ENCODE measurements around the gene TDRD9. TPM values are rescaled to one million over a fixed set of nuclear protein-coding genes. Genes with fewer than 3 reads are reported as not detected.
"Not testable (repeated sequence)": the region's sequence is repeated elsewhere in the genome, so short reads cannot be mapped to it uniquely, and the experiment has no call there.

Gene TDRD9
- total RNA-seq, 1 donor from 2014 or later: not detected

DNA sequence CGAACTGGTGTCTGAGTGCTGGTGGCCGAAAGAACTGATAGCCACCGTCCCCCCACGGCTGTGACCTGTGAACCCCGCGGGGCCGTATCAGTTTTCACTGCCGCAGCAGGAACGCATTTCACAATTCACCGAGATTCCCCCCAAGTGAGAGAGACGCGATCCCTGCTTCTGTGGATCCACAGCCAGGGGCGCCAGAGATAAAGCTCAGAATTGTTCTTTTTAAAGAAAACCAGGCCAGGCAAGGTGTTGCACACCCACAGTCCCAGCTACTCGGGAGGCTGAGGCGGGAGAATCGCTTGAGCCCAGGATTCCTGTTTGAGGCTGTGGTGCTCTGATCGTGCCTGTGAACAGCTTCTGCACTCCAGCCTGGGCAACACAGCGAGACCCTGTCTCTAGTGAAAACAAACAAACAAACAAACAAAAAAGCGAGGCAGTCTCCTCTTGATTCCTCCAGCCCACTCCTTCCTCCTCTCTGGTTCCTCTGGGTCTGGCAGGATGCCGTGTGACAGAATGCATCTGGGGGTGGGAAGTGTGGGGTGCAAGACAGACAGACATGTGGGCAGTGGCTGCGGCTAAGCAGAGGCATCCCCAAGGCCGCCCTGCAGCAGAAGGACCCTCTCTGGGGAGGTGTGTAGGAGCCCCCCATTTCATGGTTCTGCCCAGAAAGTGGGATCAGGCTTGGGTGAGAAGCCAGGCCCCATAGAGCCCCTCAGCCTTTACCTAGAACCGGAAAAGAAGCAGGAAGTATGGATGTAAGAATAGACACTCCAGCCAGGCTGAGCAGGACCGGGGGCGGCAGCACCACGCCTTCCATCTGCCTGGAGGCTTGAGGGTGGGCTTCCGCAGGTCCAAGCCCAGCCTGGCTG is 41.7 kb upstream of the TDRD9 start:
- H3K27ac Mint-ChIP-seq: peak overlapping the region; percentile 39
- no peak overlapping the region for H3K4me3 Mint-ChIP-seq (ENCODE audit: low read depth)
- DNase-seq (ENCODE audit: low spot score, unreplicated experiment): no peak

DNA sequence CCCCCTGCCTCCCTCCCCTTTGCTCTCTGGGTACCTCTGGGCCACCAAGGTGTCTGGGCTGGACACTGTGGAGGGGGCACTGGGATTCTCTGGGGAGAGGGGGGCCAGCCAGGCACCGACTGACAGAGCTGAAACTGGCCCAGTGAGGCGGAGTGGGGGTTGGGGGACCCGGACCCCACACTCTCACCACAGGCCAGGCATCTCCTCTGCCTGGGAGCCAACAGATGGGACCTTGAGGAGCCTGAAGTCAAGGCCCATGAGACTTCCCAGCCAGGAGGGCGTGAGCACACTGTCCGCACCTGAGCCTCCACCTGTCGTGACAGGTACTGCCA is 41.1 kb upstream of the TDRD9 start:
- no peak for DNase-seq (ENCODE audit: low spot score, unreplicated experiment)
- Mint-ChIP-seq H3K9me3 (ENCODE audit: low read depth) (no peaks in the 10 kb centered on the region), H3K4me1 (ENCODE audit: low read depth) (peaks cover 8% of the 10 kb centered on the region), H3K4me3 (ENCODE audit: low read depth) (no peak overlapping the region), H3K36me3 (ENCODE audit: insufficient read depth) (no peaks in the 10 kb centered on the region), H3K27ac (no peak overlapping the region), H3K27me3 (peaks cover 6% of the 10 kb centered on the region)
- TF ChIP-seq, protein P1, sequence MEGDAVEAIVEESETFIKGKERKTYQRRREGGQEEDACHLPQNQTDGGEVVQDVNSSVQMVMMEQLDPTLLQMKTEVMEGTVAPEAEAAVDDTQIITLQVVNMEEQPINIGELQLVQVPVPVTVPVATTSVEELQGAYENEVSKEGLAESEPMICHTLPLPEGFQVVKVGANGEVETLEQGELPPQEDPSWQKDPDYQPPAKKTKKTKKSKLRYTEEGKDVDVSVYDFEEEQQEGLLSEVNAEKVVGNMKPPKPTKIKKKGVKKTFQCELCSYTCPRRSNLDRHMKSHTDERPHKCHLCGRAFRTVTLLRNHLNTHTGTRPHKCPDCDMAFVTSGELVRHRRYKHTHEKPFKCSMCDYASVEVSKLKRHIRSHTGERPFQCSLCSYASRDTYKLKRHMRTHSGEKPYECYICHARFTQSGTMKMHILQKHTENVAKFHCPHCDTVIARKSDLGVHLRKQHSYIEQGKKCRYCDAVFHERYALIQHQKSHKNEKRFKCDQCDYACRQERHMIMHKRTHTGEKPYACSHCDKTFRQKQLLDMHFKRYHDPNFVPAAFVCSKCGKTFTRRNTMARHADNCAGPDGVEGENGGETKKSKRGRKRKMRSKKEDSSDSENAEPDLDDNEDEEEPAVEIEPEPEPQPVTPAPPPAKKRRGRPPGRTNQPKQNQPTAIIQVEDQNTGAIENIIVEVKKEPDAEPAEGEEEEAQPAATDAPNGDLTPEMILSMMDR (IDR thresholded peaks at IDR 0.05; ENCODE audit: unreplicated experiment): no peak

More for the DNA sequence above, 41.7 kb upstream of the TDRD9 start:
- no peaks in the 10 kb centered on the region for H3K36me3 Mint-ChIP-seq (ENCODE audit: insufficient read depth)
- H3K9me3 Mint-ChIP-seq (ENCODE audit: low read depth): no peaks in the 10 kb centered on the region
- peaks cover 9% of the 10 kb centered on the region for H3K4me1 Mint-ChIP-seq (ENCODE audit: low read depth)
- TF ChIP-seq, protein P1 (IDR thresholded peaks at IDR 0.05; ENCODE audit: unreplicated experiment): peak; percentile 46
- H3K27me3 Mint-ChIP-seq: peaks cover 6% of the 10 kb centered on the region

DNA sequence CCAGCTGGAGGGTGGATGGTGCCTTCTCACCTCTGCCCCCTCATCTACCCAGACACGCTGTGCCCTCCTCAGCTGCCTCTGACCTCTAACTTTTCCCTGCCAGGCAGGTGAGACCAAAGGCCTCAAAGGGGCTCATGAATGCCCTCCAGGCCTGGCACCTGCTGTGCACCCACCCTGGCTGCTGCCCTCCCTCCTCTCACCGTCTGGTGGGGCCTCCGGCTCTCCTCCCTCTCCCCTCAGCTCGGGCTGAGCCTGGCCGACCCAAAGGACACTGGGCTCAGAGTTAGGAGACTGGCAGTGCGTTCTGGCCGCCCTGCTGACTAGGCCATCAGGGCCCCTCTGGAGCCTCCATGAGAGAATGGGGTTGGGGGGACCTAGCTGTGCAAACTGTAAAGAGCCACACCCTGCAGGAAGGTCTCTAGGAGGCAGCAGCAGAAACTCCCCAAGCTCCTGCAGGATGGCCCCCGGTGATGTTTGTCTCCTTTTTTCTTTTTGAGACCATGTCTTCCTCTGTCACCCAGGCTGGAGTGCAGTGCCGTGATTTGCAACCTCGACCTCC is 40.6 kb upstream of the TDRD9 start:
- DNase-seq (ENCODE audit: low spot score, unreplicated experiment): no peak
- Mint-ChIP-seq H3K27me3 (peaks cover 6% of the 10 kb centered on the region), H3K9me3 (ENCODE audit: low read depth) (no peaks in the 10 kb centered on the region), H3K27ac (no peak overlapping the region), H3K36me3 (ENCODE audit: insufficient read depth) (no peaks in the 10 kb centered on the region), H3K4me3 (ENCODE audit: low read depth) (no peak overlapping the region), H3K4me1 (ENCODE audit: low read depth) (peaks cover 8% of the 10 kb centered on the region)
- TF ChIP-seq, protein P1 (IDR thresholded peaks at IDR 0.05; ENCODE audit: unreplicated experiment): no peak

DNA sequence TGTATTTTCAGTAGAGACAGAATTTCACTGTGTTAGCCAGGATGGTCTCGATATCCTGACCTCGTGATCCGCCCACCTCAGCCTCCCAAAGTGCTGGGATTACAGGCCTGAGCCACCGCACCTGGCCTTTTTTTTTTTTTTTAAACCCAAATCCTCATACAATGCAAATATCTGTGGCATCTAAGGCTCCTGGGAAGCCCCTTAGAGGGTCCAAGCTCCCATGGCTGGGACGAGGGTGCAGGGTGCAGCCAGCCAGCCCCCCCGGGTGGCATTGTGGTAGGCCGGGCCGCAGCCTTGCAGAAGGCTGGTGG is 39.3 kb upstream of the TDRD9 start:
- not testable (repeated sequence) for H3K36me3 Mint-ChIP-seq (ENCODE audit: insufficient read depth); H3K4me1 Mint-ChIP-seq (ENCODE audit: low read depth); DNase-seq (ENCODE audit: low spot score, unreplicated experiment); H3K9me3 Mint-ChIP-seq (ENCODE audit: low read depth); H3K27ac Mint-ChIP-seq; H3K27me3 Mint-ChIP-seq; H3K4me3 Mint-ChIP-seq (ENCODE audit: low read depth)

DNA sequence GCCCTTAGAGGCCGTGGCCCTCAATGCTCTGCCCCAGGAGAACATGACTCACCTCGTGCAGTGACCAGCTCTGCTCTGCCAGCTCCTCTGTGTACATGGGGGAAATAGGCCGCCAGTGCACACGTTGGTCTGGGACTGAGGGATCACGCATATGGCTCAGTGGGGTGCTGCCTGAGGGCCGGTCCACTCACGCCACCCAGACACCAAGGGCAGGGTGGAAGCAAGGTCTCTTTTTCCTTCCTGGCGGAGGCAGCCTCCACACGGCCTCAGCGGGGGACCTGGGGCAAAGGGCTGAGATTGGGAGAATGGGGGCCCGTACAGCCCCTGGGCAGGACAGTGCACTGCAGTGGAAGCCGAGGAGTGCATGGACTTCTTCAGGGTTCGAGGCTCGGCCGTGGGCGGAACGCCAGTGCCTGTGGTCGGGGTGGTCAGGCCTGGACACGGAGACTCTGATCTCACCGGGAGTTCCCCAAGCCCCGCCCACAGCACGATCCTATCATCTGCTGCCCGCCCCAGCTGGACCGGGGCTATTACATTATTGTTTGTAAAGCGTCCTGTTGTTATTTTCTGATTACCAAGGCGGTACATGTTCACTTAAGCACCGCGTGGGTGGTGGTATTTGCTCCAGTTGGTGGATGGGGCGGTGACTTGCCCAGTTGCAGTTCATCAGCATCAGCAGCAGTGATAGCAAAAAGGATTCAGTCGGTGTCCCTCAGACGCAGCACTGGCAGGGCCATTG is 38.8 kb upstream of the TDRD9 start:
- Mint-ChIP-seq H3K27me3 (peaks cover 6% of the 10 kb centered on the region), H3K27ac (peak overlapping the region; percentile 56), H3K9me3 (ENCODE audit: low read depth) (no peaks in the 10 kb centered on the region), H3K36me3 (ENCODE audit: insufficient read depth) (no peaks in the 10 kb centered on the region), H3K4me3 (ENCODE audit: low read depth) (no peak overlapping the region), H3K4me1 (ENCODE audit: low read depth) (peaks cover 8% of the 10 kb centered on the region)
- no peak for DNase-seq (ENCODE audit: low spot score, unreplicated experiment)
- TF ChIP-seq, protein P1 (IDR thresholded peaks at IDR 0.05; ENCODE audit: unreplicated experiment): no peak
